Measurements from ENCODE around the gene TSPAN9.

TSPAN9 gene

DNA sequence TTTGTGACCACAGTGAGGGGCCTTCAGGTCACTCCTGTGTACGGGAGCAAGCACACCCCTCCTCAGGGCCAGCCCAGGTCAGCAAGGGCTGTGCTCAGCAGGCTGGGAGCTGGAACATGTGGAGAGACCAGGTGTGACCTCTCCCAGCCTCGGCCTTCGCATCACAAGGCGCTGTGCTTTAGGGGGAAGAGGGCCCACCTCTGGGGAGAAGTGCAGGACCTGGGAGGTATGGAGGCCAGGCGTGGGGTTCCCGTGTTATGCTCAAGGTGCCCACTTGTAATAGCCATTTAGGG is 219.2 kb downstream of the TSPAN9 start:
- DNase-seq (ENCODE audit: low read depth) = no peak

DNA sequence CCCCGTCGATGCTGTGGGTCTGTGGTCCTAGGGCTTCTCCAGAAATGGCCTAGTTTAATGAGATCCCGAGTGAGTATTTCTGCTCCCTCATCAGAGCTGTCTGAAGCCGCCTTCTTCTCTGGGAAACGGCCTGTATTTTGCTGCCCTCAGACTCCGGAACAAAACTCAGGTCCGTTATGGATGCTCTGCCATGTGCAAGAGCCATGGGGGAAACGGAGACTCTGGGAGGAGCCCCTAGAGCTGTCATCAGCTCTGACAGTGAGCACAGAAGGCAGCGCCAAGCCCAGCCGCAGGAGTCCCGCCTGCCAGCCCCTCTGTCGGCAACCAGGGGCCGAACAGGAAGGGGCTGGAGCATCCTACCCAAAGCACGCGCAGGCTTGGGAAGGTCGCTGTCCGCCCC is 221.4 kb downstream of the TSPAN9 start:
- no peak for DNase-seq (ENCODE audit: low read depth)

DNA sequence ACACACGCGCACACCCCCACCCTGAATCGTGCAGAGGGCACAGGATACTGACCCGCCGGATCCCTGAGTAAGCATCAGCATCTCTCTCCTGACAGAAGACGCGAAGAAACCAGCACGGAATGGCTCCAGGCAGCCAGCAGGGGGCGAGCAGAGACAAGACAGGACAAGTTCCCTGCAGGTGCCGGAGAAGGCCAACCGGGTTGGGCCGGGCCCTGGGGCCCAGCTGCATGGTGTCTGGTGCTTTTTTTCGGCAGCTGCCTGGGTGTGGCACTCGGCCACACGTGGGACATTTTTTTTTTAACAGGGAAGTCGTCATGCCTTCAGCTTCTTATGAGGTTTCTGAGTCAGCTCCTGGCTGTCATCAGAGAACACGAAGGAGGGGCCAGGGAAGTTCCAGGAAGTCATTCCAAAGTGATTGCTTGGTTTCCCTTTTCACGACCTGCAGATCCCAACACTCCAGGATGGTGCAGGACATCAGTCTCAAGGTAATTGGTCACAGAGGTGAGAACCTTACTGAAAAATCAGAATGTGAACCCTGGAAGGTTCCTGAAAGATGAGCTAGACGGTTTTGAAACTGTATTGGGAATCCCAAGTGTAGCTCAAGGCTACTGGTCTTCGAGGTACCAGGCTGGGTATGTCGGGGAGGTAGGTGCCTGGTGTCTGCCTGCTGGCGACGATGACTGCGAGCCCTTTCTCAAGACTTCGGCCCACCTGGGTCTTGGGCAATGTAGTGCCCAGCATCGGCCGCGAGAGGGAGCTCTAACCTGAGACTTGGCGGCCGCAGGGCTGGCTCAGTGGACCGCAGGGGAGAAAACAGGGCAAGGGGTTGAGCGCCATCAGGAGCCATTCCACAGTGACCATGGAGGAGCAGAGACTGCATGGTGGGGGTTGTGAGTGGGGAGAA is 223.0 kb downstream of the TSPAN9 start:
- DNase-seq (ENCODE audit: low read depth) = peak; percentile 79

DNA sequence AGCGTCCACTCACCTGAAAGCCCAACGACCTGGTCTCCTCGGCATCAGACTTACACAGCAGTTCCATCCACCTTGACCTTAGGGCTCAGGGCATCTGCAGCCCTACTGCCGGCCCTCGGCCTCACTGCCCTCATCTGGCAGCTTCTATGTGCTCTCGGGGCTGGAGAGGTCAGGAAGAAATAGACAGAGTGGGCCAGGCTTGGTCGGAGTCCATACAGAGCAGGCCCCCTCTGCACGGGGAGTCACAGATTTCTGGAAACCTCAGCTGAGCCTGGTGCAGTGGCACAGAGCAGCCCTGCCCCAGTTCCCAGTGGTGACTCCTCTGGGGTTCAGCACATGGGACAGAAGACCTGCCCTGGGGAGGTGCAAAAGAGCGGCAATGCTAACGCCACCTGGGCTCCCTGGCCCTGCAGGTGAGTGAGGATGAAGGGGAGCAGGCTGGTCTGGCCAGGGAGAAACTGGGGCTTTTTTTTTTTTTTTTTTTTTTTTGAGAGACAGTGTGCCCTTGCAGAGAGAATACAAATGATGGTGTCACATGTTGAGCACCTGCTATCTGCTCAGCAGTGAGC is 223.7 kb downstream of the TSPAN9 start:
- DNase-seq (ENCODE audit: low read depth) = no peak

DNA sequence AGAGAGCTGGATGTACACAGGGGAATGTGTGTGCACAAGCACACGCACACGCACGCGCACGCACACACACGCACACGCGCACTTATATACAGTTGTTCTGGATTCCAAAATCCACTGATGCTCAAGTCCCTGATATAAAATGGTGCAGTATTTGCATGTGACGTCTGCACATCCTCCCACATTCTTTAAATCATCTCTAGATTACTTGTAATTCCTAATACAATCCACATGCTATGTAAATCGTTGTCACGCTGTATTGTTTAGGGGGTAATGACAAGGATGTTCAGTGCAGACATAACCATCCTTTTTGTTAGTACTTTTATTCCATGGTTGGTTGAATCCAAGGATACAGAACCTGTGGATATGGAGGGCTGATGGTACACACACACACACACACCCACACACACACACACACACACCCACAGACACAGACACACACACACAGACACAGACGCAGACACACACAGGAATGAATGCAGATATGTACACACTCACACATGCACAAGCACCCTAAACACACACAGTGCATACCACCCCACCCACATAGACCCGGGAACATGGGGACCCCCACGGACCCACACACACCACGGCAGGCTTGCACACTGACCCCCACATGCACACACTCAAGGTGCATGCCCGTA is 225.3 kb downstream of the TSPAN9 start:
- no peak for DNase-seq (ENCODE audit: low read depth)

DNA sequence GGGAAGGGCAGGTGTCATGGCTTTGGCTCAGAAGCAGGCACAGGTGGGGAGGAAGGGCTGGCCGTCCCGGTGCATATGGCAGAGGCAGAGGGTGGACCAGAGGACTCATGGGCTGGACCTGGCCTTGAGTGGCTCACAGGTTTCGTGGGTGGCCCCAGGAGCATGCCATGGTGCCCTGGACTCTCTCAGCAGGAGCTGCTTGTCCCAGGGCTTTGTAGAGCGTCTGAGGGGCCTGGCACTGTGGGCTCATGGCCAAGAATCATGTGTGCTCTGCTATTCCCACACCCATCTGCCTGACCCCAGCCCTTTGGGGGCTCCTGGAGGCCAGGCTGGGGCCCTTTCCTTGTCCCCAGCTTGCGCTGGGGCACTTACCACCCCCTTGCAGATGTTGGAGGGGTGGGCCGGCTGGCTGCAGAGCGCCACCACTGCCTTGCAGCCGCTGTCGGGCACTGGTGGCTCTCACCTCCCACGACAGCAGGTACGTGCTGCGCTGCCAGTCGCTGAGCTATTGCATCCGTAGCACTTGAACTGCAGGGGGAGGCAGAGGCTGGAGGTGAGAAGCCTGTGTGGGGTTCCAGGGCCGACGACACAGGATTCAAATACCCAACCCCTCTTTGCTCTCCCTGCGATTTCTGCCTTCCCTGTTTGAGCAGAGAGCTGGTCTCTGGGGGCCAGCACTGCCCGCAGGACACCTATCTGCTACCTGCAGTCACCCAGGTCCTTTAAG is 226.4 kb downstream of the TSPAN9 start:
- DNase-seq (ENCODE audit: low read depth) = no peak

DNA sequence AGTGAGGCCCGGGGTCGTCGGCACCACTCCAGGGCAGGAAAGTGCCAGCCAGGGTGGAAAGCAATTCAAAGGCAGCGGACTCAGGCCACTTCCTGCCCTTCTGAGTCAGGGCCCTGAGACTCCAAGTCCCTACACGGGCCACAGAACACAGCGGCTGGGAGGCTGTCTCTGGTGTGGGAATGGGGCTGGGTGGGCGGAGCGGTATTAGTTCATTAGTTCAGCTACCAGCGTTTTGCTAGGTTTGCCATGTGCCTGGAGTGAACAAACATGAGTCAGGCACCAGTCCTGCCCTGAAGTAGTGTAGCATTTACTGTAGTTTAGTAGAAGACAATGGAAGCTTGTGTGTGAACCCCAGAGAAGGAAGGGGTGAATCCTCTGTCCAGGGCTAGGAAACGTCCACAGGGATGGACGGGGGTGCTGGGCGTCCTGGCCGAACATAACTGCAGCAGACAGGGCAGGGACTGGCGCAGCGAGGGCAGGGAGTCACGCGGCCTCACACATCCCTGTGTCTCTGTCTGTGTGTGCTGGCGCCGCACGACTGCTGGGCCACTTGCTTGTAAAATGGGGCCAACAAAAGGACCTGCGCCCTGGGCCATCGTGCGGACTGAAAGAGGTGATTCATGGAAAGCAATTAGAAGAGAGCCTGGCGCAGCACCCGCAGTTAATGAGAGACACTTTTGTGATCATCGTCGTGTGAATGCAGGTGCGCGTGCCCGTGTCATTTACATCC is 227.4 kb downstream of the TSPAN9 start:
- peak; percentile 45 for DNase-seq (ENCODE audit: low read depth)

DNA sequence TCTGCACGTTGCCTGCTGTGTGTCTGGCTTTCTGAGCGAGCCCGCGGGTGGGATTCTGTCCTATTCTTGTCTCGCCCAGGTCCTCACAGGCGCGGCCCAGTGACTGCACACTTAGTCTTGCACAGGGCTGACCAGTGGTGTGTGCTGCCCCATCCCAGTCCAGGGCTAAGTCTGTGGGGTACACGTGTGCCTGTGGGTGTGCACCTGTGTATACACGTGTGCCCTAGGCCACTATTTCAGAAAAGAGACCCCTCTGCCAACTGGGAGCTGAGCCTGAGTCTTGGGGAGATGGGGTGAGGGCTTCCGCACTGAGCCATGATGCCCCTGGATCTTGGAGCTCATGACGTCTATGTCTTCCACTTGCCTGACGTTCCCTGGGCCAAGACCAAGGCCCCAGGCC is 228.3 kb downstream of the TSPAN9 start:
- DNase-seq (ENCODE audit: low read depth) = no peak

DNA sequence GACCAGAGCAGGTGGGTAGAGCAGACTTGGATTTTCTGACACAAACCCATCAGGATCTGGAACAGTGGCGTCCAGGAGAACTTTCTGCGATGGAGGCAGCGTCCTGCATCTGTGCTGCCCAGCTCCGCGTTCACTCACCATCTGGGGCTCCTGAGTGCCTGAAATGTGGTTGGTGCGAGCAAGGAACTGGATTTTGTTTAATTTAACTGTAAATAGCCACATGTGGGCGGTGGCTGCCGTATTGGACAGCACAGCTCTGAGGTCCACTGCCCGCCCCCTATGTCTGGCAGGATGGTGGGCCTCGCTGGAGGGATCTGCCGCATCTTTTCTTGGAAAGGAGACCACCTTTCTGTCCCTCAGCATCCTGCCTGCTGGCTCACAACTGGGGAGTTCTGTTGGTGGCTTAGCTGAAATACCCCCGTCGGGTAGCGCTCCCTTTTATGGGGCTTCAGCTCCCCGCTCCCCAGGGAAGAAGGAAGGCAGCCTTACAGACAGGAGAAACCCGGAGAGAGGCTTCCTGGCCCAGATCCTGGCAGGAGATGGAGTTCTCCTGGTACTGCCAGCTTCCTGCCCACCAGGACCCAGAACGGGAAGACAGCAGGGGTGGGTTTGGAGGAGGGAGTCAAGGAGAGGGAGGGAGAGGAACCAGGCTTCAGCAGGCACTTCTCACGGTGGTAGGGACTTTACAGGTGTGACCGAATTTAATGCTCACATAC is 228.9 kb downstream of the TSPAN9 start:
- no peak for DNase-seq (ENCODE audit: low read depth)

DNA sequence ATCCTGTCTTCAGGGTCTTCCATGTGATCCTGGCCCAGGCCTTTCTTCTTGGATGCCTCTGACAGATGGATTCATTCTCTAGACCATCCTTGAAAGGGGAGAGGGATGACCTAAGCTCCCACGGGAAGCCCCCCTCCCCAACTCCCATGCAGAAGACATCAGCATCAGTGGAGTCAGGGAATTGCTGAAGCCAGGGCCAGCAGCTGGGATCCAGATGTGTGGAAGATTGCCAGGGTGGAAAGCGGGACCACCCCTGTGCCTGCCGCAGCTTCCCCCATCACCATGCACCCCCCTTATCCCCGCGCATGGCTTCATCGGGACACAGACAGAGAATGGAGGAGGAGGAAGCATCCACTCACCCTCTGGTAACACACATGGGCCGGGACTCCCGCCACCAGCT is 230.2 kb downstream of the TSPAN9 start:
- DNase-seq (ENCODE audit: low read depth) = no peak

DNA sequence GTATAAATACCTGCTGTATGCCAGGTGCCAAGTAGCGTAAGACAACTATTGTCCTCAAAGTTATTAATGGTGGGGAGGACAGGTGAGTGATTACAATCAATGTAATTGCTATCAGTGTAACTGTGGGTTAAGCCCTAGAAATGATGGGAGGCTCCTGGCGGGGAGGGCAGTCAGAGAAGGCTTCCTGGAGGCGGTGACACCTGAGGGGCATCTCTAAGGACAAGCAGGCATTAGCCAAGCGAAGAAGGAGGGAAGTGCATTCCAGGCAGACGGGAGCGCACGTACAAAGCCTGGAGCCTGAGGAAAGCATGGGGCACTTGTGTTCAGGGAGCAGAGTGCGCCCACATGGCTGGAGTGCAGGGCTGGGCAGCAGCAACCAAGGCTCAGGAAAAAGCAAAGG is 230.9 kb downstream of the TSPAN9 start:
- no peak for DNase-seq (ENCODE audit: low read depth)

DNA sequence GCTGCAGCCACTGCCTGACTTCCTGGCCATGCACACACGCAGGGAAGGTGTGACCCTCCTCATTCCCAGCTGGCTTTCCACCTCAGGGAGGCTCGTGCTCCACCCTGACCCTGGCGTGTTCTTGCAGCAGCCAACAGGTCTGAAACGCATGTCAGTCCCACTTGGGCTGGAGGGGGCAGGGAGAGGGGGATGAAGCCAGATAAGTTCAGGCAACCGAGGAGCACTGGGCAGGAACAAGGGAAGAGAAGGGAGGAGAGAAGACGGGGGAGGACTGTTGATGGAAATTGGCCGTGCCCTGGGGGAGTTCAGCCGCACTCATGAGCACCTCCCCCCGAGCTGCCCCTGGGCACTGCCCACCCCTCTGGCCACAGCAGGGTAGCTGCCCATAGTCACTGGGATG is 231.4 kb downstream of the TSPAN9 start:
- no peak for DNase-seq (ENCODE audit: low read depth)

DNA sequence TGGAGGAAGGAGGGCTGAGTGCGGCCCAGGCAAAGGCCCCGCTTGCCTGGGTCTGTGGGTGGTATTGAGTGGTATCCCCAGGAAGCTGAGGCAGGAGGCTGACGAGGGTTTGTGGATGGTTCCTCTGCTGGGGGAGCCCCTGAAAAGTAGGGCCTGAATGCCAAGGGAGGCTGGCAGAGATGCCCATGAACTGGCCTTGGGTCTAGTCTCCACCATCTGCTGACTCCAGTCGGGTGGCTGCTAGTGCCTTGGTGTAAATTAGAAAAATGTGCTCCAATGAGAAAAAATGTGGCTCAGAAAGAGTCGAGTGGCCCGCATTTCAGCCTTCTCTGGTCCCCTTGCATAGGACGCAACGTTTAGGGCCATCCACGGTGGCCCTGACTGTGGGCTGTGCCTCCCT is 232.6 kb downstream of the TSPAN9 start:
- DNase-seq (ENCODE audit: low read depth) = no peak

DNA sequence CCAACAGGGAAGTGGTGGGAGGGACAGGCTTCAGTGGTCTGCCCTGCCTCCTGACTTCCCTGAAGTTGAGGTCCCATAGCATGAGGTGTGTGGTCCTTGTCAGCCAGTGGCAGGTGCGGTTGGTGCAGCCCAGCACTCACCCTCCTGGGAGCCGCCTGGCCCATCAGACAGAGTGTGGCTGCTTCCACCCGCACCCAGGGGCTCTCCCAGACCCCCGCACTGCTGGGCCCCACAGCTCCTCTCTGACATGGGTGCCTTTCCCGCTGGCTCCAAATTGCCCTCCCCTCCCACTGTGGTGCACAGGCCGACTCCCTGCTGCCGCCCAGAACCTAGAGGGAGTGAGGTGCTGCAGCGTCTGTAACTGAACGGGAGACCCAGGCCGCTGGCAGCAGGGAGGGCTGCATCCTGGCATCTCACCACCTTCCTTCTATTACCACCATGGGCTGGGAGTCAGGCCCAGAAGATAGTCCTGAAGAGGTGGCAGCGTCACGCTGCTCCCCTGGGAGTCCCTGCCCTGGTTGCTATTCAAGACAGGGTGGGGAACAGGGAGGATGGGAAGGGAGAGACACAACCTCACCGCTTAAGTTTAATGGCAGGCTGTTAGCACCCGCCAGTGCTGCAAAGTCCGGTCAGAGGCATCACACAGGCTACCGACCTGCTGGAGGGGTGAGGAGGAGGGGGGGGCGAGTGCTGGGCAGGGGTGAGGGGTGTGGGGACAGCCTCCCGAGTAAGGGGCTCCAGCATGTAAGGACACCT is 233.3 kb downstream of the TSPAN9 start:
- DNase-seq (ENCODE audit: low read depth) = no peak

DNA sequence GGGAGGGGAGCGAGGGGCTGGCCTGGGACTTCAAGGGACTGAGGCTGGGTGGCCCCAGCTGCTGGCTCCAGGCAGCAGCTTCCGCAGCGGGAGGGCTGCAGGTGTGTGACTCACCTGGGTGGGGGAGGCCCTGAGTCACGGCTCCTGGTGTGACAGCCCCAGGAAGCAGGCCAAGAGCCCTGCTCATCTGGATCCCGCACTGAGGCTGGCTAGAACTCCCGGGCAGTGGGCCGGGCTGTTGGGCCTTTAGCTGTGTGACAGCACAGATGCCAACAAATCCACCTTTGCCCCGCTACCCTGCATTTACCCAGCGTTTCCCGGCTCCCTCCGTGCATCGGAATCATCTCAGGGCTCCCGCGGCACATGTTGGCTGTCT is 233.8 kb downstream of the TSPAN9 start:
- DNase-seq (ENCODE audit: low read depth) = no peak

DNA sequence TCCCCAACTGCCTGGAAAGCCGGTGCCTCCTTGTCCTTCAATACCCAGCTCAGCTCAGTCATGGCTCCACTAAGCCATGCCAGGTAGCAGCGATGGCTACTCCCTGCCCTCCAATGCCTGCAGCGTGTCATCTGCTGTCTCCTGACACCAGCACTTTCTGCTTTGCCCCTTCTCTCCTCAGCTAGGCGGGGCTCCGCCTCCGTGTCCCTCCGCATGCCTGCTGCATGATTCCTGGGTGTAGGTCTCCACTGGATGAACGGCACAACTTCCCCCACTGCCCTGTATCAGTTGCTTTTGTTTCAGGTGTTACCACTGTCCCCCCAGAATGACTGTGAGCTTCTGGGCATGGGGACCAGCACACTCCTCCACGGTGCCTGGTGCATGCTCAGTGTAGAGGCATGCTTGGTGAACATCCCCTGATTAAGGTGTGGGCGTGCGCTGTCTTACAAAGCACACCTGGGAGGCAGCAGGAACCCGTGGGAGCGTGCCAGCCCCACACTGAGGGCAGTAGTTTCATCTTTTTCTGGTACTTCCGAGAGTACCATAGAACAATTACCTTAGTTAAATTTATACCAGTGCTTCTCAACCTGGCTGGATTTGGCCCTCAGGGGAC is 234.4 kb downstream of the TSPAN9 start:
- no peak for DNase-seq (ENCODE audit: low read depth)

DNA sequence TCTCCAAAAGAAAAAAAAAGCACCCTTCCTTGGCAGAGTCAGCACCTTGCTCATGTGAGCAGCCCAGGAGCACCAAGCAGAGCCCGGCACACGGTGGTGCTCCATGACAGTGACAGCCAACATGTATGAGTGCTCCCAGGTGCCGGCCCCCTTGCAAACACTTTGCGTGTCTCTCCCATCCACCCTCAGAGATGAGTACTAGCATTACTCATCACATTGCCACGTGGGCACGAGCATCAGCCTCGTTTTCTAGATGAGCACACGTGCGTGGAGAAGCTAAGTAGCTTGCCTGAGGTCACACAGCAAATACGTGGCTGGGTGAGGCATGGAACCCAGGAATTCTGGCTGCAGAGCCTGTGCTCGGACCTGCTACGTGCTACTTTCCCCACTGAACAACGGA is 235.9 kb downstream of the TSPAN9 start:
- DNase-seq (ENCODE audit: low read depth) = no peak

DNA sequence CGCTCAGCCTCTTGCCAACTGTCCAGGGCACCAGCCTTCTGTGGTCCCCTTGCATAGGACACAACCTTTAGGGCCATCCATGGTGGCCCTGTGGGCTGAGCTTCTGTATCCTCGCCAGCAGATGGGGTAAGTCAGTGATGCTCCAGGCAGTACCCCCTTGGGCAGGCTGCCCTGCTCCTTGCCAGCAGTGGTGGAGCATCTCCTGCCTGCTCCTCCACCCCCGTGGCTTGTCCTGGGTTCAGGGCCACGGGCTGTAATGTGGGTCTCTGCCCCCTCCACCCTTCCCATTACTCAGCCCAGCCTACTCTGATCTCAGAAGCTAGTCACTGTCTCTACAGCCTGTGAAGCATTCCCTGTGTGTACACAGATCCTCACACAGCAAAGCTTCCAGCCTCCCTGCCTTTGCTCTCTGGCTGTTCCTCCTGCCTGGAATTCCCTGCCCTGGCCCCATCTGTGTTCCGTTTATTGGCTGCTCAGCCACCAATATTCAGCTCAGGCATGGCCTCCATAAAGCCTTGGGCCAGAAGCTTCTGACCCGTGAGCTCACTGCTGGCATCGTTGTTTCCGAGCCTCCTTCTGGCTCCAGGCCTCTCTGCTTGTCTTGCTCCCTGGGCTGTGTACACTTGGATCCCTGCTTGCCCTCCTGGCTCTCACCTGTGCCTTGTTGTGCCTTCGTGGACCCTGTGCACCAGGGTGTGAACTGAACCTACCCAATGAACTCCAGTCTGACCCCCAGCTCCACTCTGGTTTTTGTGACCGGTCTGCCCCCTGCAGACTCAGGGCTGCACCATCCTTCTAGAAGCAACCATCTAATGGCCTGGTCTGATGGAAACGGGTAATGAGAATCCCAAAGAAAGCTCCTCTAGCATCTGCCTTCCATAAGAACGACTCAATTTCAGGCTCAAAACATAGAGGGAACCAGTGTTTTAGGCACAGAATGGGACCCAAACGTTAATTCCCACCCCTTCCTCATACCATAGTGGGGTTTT is 236.8 kb downstream of the TSPAN9 start:
- no peak for DNase-seq (ENCODE audit: low read depth)

DNA sequence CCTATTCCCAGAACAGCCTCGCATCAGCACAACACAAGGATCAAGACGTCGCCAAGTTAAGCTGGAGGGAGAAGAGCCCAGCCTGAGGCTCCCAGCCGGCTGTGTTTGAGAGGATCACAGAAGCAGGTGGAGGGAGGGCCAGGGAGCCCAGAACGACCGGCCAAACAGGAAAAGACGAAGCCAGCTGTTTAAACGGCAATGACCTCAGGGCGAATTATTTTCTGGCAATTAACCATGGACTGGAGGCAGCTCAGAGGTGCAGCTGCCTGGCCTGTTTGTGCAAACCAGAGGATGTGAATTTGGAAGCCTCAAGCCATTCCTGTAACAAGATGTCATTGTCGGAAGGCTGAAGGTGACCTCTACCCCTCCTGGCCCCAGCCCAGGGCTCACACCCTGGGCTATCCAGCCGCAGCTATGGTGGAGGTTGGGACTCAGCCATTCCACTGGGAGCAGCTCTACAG is 238.1 kb downstream of the TSPAN9 start:
- no peak for DNase-seq (ENCODE audit: low read depth)

All from non-pigmented ciliary epithelial cell (primary cell).